GM18870 (cell line): ENCODE results near the gene ESPNL.

Experiments
- ATAC-seq: cut with Tn5 transposase; IDR thresholded peaks from one replicate; pipeline ENCODE4 v1.9.1; 2021; ENCODE audit warnings: moderate library complexity; ENCODE audit not compliant: unreplicated experiment

ESPNL gene

DNA sequence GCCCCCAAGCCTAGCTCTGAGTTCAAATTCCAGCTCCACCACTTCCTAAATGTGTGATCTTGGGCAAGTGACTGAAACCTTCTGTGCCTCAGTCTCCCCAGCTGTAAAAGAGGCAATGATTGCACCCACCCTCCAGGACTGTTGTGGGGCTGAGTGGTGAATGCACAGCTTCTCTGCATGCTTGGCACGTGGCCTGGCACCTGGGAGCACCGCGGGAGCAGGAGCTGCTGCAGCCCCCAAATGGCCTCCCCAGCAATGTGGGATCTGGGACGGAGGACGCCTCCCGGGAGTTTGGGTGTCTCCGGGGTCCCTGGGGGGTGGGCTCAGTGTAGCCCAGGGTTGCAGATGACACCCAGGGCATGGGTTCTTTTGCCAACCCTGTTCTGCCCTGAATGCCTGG lies 39.9 kb downstream of the ESPNL start:
- no peak for ATAC-seq

DNA sequence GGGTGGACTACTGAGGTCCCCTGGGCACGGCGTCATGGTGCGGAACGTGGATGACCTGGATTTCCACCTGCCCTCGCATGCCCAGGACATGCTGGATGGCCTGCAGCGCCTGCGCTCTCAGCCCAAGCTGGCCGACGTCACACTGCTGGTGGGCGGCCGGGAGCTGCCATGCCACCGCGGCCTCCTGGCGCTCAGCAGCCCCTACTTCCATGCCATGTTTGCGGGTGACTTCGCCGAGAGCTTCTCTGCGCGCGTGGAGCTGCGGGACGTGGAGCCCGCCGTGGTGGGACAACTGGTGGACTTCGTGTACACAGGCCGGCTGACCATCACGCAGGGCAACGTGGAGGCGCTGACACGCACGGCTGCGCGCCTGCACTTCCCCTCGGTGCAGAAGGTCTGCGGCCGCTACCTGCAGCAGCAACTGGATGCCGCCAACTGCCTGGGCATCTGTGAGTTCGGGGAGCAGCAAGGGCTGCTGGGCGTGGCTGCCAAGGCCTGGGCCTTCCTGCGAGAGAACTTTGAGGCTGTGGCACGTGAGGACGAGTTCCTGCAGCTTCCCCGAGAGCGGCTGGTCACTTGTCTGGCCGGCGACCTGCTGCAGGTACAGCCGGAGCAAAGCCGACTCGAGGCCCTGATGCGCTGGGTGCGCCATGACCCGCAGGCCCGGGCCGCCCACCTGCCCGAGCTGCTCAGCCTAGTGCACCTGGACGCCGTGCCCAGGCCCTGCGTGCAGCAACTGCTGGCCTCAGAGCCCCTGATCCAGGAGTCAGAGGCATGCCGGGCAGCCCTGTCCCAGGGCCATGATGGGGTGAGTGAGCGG lies 40.8 kb downstream of the ESPNL start:
- no peak for ATAC-seq

DNA sequence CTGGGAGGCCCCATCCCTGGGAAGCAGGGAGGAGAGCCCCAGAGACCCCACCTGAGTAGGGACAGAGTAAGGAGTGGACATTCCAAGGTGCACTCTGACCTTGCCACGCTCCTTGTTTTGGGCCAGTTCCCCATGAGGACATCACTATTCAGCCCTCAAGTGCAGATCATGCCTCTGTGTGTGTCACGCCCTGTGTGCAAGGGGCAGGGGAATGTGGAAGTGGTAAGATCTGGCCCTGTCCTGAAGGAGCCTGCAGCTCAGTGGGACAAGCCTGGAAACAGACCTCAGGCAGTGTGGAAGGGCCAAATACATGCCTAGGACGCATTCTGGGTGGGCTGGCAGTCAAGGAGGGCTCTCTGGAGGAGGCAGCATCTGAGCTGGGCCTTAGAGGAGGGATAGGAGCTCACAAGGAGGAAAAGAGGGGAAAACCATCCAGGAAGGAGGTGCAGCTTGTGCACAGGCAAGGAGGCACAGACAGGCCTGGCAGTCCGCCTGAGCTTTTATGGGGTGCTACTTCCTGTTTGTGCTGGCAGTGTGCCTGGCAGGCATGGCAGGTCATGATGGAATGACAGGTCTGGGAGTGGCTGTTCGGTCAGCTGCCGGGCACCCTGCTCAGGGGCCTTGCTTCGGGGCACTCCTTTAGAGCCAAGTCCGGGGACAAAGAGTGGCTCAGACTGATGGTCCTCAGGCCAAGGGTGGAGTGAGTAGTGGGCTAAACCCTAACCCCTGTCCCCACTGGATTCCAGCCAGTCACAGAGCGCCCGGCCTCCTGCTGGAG lies 41.6 kb downstream of the ESPNL start:
- no peak for ATAC-seq

DNA sequence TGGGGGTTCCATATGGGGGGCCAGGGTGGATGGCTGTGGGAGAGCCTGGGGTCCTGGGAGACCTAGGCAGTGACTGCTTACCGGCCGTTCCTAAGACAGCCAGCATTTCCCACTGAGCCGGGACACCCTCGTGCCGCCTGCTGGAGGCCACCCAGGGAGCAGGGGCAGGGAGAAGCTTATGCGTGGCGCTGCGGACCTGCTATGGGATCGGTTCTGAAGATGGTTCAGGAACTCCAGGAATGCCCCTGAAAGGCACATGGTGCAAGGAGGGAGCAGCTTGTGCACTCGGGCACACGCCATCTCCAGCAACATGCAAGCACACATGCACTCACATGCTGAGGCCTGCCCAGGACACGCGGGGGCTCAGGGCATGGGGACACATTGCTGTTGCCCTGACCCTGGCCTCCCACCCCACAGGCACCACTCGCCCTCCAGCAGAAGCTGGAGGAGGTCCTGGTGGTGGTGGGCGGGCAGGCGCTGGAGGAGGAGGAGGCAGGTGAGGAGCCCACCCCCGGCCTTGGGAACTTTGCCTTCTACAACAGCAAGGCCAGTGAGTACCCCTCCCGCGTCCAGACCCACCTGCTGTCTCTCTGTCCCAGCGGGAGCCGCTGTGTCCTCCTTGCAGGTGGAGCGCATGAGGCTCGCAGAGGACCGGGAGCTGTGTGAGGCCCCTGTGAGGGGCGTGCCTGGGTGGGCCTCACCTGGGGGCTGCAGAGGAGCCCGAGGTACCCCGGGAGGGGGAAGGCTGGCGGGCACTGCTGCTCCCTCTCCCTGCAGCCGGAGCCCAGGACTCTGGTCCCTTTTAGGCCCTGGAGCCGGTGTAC lies 42.5 kb downstream of the ESPNL start:
- no peak for ATAC-seq

DNA sequence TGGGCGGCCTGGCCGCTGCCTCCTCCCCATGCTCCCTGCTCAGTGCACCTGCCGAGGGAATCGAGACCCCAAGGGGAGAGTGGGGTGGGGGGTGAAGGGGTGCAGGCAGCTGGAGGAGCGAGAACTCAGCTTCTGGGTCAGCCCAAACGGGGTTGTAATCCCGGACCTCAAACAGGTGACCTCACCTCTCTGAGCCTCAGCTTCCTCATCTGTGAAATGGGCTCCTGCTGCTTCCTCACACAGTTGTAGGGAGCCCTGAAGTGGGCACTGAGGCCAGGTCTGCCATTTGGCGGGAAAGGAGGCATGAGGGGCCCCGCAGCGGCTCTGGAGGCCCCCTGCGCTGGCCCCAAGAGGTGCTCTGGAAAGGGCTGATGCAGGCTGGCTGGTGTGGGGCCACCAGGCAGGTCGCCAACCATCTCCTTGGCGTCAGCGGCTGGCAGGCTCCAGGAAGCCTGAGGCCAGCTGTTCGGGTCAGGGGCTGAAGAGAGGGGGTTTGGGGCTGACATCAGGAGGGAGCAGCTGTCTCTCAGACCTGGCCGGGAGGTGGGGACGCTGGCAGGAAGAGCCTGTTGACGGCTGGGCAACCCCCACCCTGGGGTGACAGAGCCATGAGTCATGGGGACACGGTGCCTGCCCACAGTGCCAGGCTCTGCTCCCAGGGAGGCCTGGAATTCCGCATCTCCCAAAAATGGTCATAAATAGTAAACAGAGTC lies 43.3 kb downstream of the ESPNL start:
- no peak for ATAC-seq

DNA sequence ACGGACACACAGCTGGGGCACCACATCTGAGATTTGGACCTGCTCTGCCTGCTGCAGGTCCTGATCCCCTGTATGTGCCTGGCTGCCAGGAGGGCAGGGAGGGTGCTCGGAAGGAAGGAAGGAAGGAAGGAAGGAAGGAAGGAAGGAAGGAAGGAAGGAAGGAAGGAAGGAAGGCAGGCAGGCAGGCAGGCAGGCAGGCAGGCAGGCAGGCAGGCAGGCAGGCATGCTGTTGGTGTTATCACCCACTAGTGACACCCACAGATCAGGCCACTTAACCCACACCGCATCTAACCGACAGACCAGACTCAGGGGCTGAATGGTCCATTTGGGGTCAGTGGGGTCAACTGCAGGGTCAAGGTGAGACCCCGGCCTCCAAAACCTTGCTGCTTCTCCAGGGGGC lies 44.1 kb downstream of the ESPNL start:
- no peak for ATAC-seq

DNA sequence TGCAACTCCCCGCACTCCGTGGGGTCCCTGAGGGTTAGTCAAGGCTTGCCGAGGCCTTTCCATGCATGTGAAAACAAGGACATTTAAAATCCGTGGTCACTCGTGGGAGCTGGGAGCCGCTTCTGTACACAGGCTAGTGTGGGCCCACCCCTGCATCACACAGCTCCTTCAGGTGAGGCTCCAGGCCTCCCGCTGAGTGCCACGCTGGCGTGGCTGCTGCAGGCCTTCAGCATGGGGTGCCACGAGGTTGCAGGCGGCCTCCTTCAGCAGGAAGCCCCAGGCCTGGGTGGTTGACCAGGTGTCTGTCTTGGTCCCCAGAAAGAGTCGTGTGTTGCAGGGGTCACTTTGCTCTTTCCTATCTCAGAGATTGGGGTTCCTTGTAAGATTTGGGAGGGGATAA lies 44.9 kb downstream of the ESPNL start:
- no peak for ATAC-seq

DNA sequence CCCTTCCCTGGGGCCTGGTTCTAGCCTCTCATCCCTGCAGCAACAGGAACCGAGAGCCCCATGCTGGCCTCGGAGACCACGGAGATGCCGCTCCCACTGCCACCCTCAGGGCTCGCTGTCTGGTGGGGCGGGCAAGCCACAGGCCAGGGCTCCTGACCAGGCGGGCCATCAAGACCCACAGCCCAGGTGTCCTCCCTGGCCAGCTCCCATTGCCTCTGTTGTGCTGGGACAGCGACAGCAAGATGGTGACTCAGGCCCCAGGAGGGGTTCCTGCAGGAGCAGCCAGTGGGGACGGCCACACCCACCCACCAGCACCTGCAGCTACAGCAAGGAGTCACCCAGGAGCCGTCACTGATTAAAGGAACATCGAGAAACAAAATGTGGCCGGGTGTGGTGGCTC lies 45.7 kb downstream of the ESPNL start:
- no peak for ATAC-seq

DNA sequence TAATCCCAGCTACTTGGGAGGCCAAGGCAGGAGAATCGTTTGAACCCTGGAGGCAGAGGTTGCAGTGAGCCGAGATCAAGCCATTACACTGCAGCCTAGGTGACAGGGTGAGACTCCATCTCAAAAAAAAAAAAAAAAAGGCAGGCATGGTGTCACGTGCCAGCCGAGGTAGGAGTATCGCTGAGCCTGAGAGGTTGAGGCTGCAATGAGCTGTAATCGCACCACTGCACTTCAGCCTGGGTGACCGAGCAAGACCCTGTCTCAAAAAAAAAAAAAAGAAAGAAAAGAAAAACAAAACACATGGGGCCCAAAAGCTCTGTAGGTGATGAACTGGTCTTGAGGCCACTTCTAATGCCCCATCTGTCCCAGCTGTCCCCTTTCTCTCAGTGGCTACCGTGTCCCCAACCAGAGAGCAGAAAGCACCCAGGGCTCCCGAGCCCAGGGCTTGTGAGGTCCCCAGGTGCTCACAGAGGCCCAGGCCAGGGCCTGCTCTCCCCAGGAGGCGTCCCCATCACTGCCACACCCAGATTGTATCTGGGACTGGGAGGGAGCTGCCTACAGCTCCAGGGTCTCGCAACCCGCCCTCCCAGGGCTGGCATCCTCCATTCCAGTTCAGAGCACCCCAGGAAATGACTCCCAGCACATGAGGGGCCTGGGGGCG lies 46.9 kb downstream of the ESPNL start:
- ATAC-seq: no peak

DNA sequence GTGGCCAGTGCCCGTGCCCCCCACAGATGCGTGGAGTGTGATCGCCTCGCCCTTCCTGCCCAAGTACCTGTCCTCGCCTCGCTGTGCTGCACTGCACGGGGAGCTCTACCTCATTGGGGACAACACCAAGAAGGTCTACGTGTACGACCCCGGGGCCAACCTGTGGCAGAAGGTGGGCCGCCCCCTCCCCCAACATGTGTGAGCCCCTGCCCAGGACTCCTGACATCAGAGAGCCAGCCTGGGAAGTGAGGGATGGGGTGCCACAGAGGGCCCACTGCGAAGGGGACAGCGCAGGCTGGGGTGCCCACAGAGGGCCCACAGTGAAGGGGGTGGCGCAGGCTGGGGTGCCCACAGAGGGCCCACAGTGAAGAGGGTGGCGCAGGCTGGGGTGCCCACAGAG lies 48.8 kb downstream of the ESPNL start:
- ATAC-seq: no peak

DNA sequence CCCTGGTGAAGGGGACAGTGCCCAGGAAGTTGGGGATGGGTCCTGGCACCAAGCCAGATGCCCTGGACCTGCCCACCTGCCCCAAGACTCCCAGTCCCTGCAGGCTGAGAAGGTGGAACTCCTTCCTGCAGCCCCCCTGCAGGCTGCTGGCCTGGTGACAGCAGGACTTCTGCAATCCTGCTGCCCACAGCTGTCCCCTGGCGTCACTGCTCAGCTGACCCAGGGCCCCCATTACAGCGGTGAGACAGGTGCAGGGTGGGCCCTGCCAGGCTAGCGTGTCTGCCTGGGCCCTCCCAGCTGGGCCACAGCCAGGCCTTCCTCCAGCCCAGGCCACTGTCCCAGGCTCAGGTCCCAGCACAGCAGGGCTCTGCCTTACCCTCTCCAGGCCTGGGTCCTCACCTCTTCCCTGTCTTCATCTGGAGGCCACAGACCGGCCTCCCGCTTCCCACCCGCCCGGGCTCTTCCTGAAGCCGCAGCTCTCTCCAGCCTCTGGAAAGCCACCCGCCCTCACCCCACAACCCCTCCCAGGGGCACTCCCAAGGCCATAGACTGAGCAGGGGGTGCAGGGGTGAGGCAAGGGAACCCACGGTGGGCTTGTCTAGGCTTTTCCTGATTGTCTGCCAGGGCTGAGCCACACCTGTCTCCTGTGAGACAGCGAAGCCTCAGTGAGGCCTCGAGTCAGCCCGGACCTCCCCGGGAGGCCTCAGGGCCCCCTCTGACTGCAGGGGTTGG lies 49.9 kb downstream of the ESPNL start:
- no peak for ATAC-seq

DNA sequence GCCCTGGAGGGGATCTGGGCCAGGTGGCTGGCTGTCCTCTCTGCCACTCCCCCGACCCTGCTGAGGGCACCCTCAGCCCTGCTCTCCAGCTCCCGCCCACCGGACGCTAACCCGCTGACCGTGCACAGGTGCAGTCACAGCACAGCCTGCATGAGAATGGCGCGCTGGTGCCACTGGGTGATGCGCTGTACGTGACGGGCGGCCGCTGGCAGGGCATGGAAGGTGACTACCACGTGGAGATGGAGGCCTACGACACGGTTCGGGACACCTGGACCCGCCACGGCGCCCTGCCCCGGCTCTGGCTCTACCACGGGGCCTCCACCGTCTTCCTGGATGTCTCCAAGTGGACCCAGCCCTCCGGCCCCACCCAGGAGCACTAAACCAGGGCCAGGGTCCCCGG lies 50.5 kb downstream of the ESPNL start:
- ATAC-seq: no peak

DNA sequence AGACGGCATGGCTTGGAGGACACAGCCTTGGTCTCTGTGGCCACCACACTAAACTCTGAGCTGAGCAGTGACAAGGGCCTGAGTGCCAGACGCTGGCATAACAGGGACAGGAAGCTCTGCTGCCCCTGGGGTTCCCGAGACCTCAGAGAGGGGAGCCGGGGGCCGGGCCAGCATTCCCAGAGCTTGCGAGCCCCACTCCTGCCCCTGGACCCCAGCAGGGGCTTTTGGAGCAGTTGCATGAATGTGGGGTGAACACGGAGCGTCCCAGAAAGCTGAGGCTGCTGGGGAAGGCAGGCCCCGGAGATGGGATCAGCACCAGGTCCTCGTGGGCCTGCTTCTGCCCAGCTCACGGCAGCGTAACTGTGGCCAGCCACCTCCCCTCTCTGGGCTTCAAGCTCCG lies 51.1 kb downstream of the ESPNL start:
- no peak for ATAC-seq

DNA sequence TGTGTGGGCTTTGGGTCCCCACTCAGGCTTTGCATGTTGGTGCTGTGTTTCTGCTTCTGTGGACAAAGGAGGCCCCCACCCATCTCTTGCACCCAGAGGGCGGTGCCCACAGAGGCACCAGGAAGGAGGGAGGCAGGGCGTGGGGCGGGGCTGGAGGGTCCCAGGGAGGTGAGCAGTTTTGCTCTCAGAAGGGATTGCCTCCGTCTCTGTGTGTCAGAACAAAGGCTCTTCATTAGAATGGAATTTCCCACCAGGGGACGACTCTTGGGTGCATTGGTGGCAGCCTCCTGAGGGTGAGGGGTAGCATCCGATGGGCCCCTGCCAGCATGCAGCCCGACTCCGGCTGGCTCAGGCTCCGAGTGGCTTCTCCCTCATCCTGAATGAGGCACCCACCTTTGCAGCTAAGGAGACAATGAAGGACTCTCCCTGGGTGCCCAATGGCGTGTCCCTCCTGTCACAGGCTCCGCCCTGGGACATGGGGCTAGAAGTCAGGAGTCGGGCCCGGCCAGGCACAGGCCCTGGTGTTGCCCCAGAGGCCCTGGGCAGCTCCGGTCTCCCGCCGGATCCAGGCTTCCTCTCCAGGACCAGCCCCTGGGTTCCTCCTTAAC lies 51.6 kb downstream of the ESPNL start:
- no peak for ATAC-seq

DNA sequence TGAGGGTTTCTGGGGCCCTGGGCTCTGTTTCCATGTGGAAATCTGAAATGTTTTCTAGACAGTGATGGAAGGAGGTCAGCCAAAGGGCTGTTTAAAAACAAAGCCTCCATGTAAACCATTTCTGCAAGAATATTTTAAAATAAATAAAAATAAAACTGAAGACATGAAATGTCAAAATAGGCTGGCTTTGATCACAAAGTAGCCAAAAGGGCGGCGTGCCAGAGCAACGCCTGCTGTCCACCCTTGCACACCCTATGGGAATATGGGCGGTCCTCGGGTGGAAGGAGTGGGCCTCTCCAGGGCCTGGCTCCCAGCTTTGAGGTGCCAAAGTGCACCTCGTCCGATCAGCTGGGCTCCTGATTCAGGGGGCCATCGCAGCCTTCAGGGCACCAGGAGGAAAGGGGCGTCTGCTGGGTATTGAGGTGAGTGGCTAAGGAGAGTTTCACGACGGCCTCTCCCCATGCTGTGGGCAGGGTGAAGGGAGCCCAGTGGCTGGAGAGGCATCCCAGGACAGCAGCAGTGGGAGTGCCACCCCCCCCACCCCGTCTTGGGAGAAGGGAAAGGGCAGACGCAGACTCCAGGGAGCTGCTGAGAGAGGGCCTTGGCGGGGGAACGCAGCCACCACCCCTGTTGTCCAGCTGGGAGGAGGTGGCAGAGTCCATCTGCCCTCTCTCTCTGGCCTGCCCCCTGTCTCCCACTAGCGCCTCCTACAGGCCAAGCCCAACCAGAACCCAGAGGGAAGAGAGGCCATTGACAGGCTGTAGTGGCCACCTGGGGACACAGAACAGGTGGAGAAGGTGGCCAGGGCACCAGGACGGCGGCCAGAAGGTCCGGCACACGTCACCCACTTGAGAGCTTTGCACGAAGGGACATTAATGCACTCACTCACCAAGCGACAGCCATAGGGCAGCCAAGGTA lies 52.9 kb downstream of the ESPNL start:
- ATAC-seq: no peak

DNA sequence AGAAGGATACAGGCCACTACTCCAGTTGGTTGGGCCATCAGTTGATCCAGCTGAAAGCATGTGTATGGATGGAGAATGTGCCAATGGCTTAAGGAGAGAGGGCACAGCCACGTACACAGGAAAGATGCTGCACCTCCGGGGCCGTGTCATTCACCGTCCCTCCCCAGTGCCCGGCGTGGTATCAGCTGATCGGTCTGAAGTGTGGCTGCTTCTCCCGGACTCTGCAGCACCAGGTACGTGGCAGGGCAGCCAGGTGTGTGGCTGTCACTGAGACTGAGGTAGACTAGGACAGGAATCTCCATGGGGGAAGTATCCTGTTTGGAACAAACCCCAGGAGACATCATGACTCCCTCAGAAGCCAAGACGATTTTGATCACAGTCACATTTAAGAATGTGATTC lies 54.4 kb downstream of the ESPNL start:
- ATAC-seq: no peak

DNA sequence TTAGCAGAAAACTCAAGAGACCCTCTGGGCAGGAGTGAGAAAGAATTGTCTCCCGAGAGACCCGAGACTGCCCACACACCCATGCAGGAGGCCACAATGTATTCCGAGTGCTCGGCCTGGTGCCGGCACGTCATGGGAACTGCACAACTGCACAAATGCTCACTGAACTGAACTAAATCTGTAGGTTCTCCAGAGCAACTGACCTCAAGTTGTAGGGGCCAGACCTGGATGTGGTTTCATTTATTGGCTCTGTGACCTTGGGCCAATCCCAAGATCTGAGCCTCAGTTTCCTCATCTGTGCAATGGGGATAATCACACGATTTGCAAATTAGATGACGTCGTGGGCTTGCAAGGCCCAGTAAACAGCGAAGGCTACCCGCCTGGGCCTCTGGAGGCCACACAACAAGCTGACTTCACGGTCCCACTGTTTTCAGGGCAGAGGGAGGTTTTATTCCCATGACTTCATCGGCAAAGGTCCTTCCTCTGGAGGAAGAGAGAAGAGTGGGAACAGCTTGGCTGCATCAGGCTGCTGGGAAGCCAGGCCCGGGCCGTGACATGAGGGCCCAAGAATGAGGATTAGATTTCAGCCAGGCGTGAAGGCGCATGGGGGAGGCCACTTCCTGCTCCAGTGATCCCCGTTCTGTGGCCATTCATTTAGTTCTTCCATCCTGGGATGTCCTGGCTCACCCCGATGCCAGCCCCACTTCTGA lies 55.1 kb downstream of the ESPNL start:
- no peak for ATAC-seq
